Kidney glomerular epithelial cell (primary cell): ENCODE results near the gene VWA3A.
"Not testable (repeated sequence)": the region's sequence is repeated elsewhere in the genome, so short reads cannot be mapped to it uniquely, and the experiment has no call there.

Experiments
- DNase-seq: peaks from one replicate; lab custom pipeline; 2025; lab: John Stamatoyannopoulos, UW

Gene VWA3A

DNA sequence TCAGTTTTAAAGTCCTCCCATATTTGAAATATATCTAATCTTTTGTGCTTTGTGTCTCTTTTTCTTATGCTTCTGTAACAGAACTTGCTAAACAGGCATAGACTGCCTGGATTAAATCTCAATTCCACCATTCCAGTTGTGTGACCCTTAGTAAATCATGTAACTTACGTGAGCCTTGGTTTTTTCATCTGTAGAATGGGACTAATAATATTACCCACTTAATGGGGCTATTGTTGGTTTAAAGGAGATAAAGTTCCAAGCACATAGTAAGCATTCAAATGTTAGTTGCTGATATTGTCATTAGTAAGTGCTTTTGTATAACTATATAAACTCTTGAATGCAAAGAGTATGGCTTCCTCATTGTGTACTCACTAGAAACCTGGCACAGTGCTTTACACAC lies 5.9 kb upstream of the VWA3A start:
- DNase-seq, result no peak

DNA sequence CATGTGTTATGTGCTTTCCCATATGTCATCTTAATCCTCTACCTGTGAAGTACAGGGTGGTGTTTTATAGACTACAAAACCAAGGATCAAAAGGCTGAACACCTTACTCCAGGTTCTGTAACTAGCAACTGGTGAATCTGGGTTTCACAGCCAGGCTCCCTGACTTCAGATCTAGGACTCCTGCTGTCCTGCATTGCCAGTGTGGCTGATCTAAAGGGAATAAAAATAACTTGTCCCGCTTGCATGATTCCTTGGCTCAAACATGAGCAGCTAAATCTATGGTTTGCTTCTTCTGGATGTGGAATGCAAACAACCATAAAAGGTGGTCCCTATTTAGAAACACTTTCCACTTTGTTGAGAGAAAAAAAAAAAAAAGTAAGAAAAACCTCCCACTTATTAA lies 3.7 kb upstream of the VWA3A start:
- DNase-seq, result no peak

DNA sequence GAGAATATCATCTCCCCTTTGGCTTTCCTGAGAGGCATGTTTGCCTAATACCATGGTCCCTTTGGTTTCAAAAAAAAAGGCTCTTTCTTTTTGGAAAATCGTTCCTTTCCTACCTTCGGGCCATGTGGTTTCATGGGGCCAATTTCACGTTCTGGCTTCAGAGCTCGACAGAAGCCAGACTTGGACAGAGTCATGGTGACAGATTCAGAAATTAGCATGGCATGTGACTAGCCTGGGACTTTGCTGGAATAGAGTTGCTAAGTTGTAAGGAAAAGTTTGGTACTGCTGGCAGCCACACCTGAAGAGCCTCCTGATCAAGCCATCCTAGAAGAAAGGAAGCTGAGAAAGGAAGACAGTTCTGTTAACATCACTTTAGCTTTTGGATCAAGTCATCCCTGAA lies 2.4 kb upstream of the VWA3A start:
- DNase-seq, result no peak

GRCh38 chr16:22091721-22092120 lies 620 bp upstream of the VWA3A start:
- DNase-seq, result no peak

DNA sequence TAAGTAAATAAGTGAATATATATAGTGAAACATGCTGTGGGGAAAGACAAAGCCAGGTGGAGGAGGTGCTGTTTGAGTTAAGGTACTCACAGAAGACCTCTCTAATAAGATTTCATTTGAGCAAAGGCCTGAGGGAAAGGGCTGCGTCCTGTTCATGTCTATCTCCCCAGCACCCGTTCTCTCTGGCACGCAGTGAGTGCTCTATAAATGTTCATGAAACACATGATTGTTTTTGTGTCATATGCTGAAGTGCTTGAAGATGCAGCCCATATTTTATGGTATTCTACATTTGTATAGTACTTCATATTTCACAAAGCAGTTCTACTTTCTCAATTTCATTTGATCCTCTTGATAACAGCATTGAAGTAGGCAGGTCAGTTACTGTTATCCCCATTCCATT lies 990 bp downstream of the VWA3A start:
- no peak for DNase-seq

DNA sequence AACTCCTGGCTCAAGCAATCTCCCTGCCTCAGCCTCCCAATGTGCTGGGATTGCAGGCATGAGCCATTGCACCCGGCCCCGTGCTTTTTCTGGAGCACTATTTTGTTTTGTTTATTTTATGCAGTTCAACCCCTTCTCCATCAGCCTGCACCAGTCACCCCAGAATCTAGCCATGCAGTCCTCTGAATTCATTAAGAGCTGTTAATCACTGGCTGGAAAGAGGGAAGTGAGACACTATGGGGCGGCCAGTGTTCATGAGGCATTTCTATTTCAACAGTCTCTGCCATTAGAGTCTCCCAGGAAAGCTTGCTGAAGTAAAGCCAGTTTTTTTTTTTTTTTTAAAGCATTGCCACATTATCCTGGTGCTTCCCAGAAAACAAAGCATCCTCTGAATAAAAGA lies 1.7 kb downstream of the VWA3A start:
- DNase-seq, result no peak

DNA sequence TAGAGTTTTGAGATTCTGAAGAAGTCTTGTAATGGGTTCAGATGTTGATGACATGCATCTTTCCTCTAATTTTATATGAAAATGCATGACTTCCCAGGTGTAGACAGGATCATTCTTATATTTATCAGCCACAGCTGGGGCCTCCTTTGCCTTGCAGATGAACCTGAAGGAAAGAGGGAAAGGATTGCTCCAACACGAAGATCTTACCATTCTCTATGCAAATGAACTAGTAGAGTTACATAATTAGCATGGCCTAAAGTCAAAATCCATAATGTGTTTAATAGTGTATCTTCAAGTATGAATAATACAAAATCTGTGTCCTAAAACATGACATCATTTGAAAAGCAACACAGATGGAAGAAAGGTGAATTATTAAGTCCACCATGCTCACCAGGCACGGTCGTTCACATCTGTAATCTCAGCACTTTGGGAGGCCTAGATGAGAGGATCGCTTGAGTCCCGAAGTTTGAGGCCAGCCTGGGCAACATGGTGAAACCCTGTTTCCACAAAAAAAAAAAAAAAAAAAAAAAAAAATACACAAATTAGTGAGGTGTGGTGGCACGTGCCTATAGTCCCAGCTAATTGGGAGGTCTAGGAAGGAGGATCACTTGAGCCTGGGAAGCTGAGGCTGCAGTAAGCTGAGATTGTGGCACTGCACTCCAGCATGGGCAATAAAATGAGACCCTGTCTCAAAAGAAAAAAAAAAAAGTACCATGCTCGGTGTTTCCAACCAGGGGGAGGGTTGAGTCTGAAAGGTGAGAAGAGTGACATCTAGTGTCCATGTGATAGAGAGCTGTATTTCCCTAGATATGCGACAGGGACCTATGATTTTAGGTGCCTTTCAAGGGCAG lies 6.3 kb downstream of the VWA3A start:
- DNase-seq, result peak; percentile 47

DNA sequence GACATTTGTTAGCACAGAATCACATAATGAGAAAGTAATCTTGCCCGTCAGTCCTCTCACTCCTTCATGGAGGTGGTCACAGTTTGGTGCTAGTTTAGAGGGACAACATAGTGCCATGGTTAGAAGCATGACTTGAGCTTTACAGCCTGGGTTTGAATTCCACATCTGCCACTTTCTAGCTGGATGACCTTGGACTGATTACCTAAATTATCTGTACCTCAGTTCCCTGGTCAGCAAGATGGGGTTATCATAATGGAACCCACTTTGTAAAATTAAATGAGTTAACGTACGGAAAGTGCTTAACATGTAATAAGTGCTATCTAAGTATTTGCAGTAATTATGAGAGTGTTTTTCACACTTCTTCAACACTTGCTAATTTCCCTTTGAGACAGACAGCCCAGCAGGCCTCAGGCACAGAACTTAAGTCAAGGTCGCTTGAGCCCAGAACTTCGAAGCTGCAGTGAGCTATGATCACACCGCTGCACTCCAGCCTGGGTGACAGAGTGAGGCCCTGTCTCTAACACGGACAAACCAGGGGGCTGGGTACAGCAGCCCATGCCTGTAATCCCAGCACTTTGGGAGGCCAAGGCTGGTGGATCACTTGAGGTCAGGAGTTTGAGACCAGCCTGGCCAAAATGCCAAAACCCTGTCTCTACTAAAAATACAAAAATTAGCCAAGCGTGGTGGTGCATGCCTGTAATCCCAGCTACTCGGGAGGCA lies 7.1 kb downstream of the VWA3A start:
- DNase-seq, result no peak

GRCh38 chr16:22103441-22103840 lies 11.1 kb downstream of the VWA3A start:
- no peak for DNase-seq

DNA sequence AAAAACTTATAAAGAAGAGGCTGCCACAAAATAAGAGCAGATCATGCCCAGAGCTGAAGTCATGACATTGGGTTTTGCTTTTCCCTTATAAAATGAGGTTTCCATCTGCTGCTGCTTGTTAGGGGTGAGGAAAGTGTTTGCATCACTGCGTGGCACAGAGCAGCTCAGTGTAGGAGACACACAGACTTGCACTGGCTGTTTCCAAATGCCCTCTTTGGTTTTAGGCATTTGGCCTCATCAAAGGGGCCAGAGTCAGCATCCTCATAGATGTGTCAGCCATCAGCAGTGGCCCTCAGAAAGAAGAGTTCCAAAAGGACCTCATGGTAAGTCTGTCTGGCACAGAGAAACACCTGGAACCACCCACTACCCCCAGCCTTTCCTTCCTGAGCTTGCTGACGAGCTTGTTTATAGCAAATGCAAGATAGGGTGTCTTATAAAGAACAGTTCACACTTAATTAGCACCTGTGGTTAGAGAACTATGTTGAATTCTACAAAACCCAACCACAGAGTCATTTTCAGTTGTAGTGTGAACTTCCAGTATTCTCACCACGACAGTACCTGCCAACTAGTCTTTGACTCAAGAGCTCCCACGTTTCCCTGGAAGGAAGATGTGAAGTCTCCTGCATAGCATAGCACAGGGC lies 17.0 kb downstream of the VWA3A start:
- DNase-seq, result no peak

- not testable (repeated sequence) for DNase-seq
Measured at GRCh38 chr16:22111629-22112028, 19.3 kb downstream of the VWA3A start.

- DNase-seq, result no peak
Measured at GRCh38 chr16:22116095-22116700, 23.9 kb downstream of the VWA3A start.

GRCh38 chr16:22117609-22118008 lies 25.3 kb downstream of the VWA3A start:
- peak; percentile 41 for DNase-seq

GRCh38 chr16:22120440-22120839 lies 28.1 kb downstream of the VWA3A start:
- DNase-seq, result no peak

GRCh38 chr16:22122239-22122638 lies 29.9 kb downstream of the VWA3A start:
- DNase-seq, result no peak

DNA sequence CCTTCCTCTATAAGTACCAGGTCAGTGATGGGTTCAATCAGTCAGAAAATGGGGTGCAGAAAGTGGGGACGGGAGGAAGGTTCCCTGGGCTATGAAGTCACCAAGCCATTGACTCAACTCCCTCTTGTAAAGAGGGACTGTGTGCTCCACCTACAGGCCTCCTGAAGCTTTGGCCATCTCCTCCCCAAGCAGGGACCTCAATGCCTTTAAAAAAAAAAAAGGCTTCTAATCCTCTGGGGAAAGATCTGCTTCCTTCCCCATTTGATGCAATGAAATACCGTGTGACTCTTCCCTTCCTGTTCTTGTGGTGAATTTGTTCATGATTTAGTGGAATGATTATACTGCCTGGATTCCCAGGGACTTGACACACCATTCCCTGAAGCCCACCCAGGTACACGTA lies 30.8 kb downstream of the VWA3A start:
- DNase-seq, result no peak

GRCh38 chr16:22123759-22124490 lies 31.6 kb downstream of the VWA3A start:
- DNase-seq, result no peak

DNA sequence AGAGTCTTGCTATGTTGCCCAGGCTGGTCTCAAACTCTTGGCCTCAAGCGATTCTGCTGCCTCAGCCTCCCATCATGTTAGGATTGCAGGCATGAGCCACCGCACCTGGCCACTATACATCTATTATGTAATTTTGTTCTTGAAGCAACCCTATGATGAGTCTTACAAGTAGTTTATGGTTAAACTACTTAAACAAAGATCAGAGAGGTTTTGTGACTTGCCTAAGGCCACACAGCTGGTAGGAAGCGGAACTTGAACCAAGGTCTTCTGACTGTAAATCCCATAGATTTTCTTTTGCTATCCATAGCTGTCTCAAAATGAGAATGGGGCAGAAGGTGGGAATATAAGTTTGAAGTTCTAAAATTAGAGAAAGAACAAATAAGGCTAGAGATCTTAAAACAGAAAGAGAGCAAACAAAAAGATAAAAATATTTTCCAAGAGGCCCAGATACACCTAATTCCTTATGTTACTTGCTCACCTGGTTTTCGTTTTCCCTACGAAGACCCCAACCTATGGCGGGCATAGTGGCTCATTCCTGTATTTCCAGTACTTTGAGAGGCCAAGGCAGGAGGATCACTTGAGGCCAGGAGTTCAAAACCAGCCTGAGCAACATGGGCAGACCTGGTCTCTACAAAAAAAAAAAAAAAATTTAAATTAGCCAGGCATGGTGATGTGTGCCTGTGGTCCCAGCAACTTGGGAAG lies 32.4 kb downstream of the VWA3A start:
- DNase-seq, result no peak

DNA sequence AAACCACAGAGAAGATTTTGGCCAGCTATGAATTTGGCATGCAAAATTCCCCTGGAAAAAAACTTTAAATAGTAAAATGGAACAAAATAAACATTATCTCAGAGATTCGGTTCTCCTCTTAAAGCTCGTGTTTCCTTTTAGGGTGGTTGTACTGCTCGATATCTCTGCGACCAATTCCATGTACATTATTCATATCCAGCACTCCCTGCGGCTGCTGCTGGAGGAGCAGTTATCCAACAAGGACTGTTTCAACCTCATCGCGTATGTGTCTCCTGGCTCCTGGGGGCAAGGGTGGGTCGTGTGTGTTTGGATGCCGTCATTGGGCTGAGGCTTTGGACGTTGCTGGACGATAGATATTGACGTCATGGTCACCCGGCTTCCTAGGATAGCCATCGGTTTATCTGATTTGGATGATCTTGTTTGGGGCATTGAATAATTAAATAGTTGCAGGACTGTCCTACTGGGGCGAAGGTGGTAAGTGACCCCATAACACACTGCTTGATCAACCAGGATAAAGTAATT lies 33.8 kb downstream of the VWA3A start:
- DNase-seq, result no peak

DNA sequence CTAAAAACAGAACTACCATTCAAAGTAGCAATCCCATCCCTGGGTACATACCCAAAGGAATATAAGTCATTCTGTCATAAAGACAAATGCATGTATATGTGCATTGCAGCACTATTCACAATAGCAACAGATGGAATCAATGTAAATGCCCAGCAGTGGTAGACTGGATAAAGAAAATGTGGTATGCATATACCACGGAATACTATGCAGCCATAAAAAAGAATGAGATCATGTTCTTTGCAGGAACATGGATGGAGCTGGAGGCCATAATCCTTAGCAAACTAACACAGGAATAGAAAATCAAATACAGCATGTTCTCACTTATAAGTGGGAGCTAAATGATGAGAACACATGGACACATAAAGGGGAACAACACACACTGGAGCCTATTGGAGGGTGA lies 36.2 kb downstream of the VWA3A start:
- DNase-seq, result not testable (repeated sequence)

- no peak for DNase-seq
Measured at GRCh38 chr16:22130528-22130927, 38.2 kb downstream of the VWA3A start.
